ENCODE results near the gene ASPHD1. TPM values are rescaled to one million over a fixed set of nuclear protein-coding genes. Genes with fewer than 3 reads are reported as not detected.
"Not testable (repeated sequence)": the region's sequence is repeated elsewhere in the genome, so short reads cannot be mapped to it uniquely, and the experiment has no call there.

Gene ASPHD1
- total RNA-seq, 1 experiment from 2014 or later = 2.0 TPM

DNA sequence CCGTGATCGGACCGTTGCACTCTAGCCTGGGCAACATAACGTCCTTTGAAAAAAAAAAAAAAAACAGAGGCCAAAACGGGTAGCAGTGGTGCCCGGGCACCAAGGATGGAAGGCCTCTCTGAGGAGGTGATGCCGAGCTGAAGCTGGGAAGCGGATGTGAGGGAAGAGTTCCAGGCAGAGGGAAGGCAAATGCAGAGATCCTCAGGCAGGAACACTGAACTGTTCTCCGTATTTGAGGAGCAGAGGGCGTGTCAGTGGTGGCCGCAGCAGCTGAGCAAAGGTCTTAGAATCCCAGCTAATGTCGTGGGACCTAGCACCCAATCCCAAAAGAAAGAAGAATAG, 26.4 kb downstream of the ASPHD1 start:
- H3K27ac ChIP-seq (ENCODE audit: low read depth, low read length, poor library complexity, severe bottlenecking) = peak overlapping the region; percentile 84
- TSS peak; percentile 70 for BruUV-seq (replicated peaks)
- H3K36me3 ChIP-seq (ENCODE audit: insufficient read depth, low read length, poor library complexity, severe bottlenecking) = peaks cover 4% of the 10 kb centered on the region
- CTCF ChIA-PET = interaction anchor here (1.3 kb wide), 1 partner anchor 35 kb away, joined by 4 read pairs; the partner anchor contains the start of gene TMEM219
- TF ChIP-seq, protein P1, sequence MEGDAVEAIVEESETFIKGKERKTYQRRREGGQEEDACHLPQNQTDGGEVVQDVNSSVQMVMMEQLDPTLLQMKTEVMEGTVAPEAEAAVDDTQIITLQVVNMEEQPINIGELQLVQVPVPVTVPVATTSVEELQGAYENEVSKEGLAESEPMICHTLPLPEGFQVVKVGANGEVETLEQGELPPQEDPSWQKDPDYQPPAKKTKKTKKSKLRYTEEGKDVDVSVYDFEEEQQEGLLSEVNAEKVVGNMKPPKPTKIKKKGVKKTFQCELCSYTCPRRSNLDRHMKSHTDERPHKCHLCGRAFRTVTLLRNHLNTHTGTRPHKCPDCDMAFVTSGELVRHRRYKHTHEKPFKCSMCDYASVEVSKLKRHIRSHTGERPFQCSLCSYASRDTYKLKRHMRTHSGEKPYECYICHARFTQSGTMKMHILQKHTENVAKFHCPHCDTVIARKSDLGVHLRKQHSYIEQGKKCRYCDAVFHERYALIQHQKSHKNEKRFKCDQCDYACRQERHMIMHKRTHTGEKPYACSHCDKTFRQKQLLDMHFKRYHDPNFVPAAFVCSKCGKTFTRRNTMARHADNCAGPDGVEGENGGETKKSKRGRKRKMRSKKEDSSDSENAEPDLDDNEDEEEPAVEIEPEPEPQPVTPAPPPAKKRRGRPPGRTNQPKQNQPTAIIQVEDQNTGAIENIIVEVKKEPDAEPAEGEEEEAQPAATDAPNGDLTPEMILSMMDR (conservative IDR thresholded peaks at IDR 0.05; ENCODE audit: low read depth, low read length) = no peak
- no peak for TF ChIP-seq EZH2 (IDR thresholded peaks at IDR 0.05; ENCODE audit: borderline replicate concordance, low read depth, low read length, poor library complexity, severe bottlenecking)
- H3K4me3 ChIP-seq (ENCODE audit: low read depth, low read length, poor library complexity, severe bottlenecking) = peak overlapping the region; percentile 97
- H3K4me1 ChIP-seq (ENCODE audit: insufficient read depth, low read length, poor library complexity, severe bottlenecking) = peaks cover 15% of the 10 kb centered on the region
- peak; percentile 24 for DNase-seq (ENCODE audit: low spot score)
- H3K9me3 ChIP-seq (ENCODE audit: low read depth, low read length, poor library complexity, severe bottlenecking) = no peaks in the 10 kb centered on the region
- H3K27me3 ChIP-seq (replicated peaks; ENCODE audit: insufficient read depth, low read depth, low read length, poor library complexity) = no peaks in the 10 kb centered on the region
- intact Hi-C loops (cut with micrococcal nuclease; ENCODE audit: unreplicated experiment) = loop anchor here (5.0 kb wide), 1 partner anchor 46 kb away; the partner anchor contains the start of gene TAOK2
- POLR2A ChIA-PET (ENCODE audit: low non-redundant PET) = no interaction called here

DNA sequence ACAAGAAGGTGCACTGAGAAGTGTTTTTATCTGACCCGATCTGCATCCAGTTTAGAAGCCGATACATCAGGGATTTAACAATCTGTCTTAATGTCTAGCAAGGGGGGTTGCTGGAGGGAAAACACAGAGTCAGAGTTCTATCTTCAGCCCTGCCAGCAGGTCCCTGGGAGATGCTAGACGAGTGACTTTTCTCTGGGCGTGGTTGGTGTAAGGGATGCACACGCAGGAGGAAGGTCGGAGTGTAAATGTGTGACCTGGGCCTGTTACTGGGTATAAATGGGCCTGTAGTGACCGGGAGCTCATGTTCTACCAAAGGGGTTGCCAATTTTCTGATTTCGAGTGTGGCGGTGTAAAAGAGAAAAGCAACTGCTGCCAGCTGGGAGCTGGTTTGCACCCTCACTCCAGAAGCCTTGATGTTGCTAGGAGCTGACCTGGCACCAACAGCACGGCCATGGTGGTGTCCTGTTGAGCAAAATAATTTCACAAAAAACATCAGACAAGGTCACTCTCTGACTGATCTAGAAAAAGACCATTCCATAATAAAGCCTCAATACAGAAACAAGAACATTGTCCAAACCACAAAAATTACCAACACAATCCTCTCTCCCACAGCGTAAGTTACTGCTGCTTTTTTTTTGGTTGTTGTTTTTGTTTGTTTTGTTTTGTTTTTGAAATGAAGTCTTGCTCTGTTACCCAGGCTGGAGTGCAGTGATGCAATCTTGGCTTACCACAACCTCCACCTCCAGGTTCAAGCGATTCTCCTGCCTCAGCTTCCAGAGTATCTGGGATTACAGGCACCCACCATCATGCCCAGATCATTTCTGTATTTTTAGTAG, 27.0 kb downstream of the ASPHD1 start:
- H3K4me1 ChIP-seq (ENCODE audit: insufficient read depth, low read length, poor library complexity, severe bottlenecking) = peaks cover 15% of the 10 kb centered on the region
- H3K9me3 ChIP-seq (ENCODE audit: low read depth, low read length, poor library complexity, severe bottlenecking) = no peaks in the 10 kb centered on the region
- H3K36me3 ChIP-seq (ENCODE audit: insufficient read depth, low read length, poor library complexity, severe bottlenecking) = peaks cover 4% of the 10 kb centered on the region
- TF ChIP-seq EZH2 (IDR thresholded peaks at IDR 0.05; ENCODE audit: borderline replicate concordance, low read depth, low read length, poor library complexity, severe bottlenecking) = no peak
- TF ChIP-seq, protein P1 (conservative IDR thresholded peaks at IDR 0.05; ENCODE audit: low read depth, low read length) = no peak
- H3K27ac ChIP-seq (ENCODE audit: low read depth, low read length, poor library complexity, severe bottlenecking) = no peak overlapping the region
- ChIA-PET POLR2A (ENCODE audit: low non-redundant PET) (no interaction called here), CTCF (interaction anchor here (1.3 kb wide), 1 partner anchor 34 kb away, joined by 4 read pairs; the partner anchor contains the start of gene TMEM219)
- intact Hi-C loops (cut with micrococcal nuclease; ENCODE audit: unreplicated experiment) = loop anchor here (5.0 kb wide), 1 partner anchor 45 kb away; the partner anchor contains the start of gene TAOK2
- no TSS peak for BruUV-seq (replicated peaks)
- peak overlapping the region; percentile 97 for H3K4me3 ChIP-seq (ENCODE audit: low read depth, low read length, poor library complexity, severe bottlenecking)
- no peak for DNase-seq (ENCODE audit: low spot score)
- H3K27me3 ChIP-seq (replicated peaks; ENCODE audit: insufficient read depth, low read depth, low read length, poor library complexity) = no peaks in the 10 kb centered on the region

DNA sequence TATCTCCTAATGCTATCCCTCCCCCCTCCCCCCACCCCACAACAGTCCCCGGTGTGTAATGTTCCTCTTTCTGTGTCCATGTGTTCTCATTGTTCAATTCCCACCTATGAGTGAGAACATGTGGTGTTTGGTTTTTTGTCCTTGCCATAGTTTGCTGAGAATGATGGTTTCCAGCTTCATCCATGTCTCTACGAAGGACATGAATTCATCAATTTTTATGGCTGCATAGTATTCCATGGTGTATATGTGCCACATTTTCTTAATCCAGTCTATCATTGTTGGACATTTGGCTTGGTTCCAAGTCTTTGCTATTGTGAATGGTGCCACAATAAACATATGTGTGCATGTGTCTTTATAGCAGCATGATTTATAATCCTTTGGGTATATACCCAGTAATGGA, 31.5 kb downstream of the ASPHD1 start:
- H3K27me3 ChIP-seq (replicated peaks; ENCODE audit: insufficient read depth, low read depth, low read length, poor library complexity); DNase-seq (ENCODE audit: low spot score); H3K4me3 ChIP-seq (ENCODE audit: low read depth, low read length, poor library complexity, severe bottlenecking); BruUV-seq (replicated peaks); POLR2A ChIA-PET (ENCODE audit: low non-redundant PET); H3K4me1 ChIP-seq (ENCODE audit: insufficient read depth, low read length, poor library complexity, severe bottlenecking); H3K9me3 ChIP-seq (ENCODE audit: low read depth, low read length, poor library complexity, severe bottlenecking); CTCF ChIA-PET; intact Hi-C loops (cut with micrococcal nuclease; ENCODE audit: unreplicated experiment); H3K27ac ChIP-seq (ENCODE audit: low read depth, low read length, poor library complexity, severe bottlenecking); H3K36me3 ChIP-seq (ENCODE audit: insufficient read depth, low read length, poor library complexity, severe bottlenecking): not testable (repeated sequence)

Measured in A673 (cell line).